T-helper 1 cell (primary cell): ENCODE measurements around the gene CHRNA7.

ENCODE experiments used
- DNase-seq, 5 donors: peaks; one replicate each; pipeline ENCODE4 v3.0.0-alpha.2; 2012 to 2020

The CHRNA7 gene

GRCh38 chr15:32089851-32090359 is 59.6 kb downstream of the CHRNA7 start:
- no peak for DNase-seq

- DNase-seq: no peak
Measured at GRCh38 chr15:32091505-32092380, 61.4 kb downstream of the CHRNA7 start.

GRCh38 chr15:32096213-32096612 is 65.9 kb downstream of the CHRNA7 start:
- DNase-seq: no peak

- DNase-seq: no peak
Measured at GRCh38 chr15:32096916-32097617, 66.8 kb downstream of the CHRNA7 start.

GRCh38 chr15:32098033-32098432 is 67.7 kb downstream of the CHRNA7 start:
- no peak for DNase-seq

- DNase-seq: no peak
Measured at GRCh38 chr15:32099097-32099785, 68.9 kb downstream of the CHRNA7 start.

GRCh38 chr15:32099956-32100684 is 69.8 kb downstream of the CHRNA7 start:
- no peak for DNase-seq

GRCh38 chr15:32104061-32104995 is 74.0 kb downstream of the CHRNA7 start:
- DNase-seq: no peak

- no peak for DNase-seq
Measured at GRCh38 chr15:32105258-32106241, 75.2 kb downstream of the CHRNA7 start.

GRCh38 chr15:32106401-32107381 is 76.4 kb downstream of the CHRNA7 start:
- DNase-seq: no peak

- DNase-seq: no peak
Measured at GRCh38 chr15:32107477-32108080, 77.3 kb downstream of the CHRNA7 start.

GRCh38 chr15:32108661-32109060 is 78.3 kb downstream of the CHRNA7 start:
- DNase-seq: no peak

GRCh38 chr15:32112101-32112500 is 81.8 kb downstream of the CHRNA7 start:
- no peak for DNase-seq

- DNase-seq: no peak
Measured at GRCh38 chr15:32113224-32113623, 82.9 kb downstream of the CHRNA7 start.

- DNase-seq: no peak
Measured at GRCh38 chr15:32117122-32117521, 86.8 kb downstream of the CHRNA7 start.

GRCh38 chr15:32119286-32119685 is 89.0 kb downstream of the CHRNA7 start:
- no peak for DNase-seq

- DNase-seq: no peak
Measured at GRCh38 chr15:32119694-32120330, 89.5 kb downstream of the CHRNA7 start.
